Measurements from ENCODE around the gene IL23R. TPM values are rescaled to one million over a fixed set of nuclear protein-coding genes. Genes with fewer than 3 reads are reported as not detected.

The IL23R gene
- total and polyA plus RNA-seq, 2 of the 13 experiments (the other 11 are each of a cell fraction or from before 2014, with no cell fraction given) = not detected

DNA sequence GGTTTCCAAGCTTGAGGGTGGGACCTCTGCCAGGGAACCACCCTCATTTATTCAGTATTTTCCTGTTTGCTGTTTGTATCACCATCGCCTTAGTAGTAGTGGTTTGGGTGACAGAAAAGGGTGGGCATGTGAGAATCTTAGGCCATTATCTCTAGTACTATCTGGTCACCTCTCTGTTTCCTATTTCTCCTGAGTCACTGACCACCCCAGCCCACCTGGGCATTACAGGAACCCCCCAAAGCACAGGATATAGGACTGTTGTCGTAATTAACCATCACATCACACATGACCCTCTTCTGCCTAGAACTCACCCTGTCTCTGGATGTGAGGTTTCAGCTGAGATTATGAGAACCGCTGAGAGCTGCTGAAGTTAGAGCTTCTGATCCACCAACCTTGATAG is 60.4 kb downstream of the IL23R start (continued):
- TF ChIP-seq, protein P1, sequence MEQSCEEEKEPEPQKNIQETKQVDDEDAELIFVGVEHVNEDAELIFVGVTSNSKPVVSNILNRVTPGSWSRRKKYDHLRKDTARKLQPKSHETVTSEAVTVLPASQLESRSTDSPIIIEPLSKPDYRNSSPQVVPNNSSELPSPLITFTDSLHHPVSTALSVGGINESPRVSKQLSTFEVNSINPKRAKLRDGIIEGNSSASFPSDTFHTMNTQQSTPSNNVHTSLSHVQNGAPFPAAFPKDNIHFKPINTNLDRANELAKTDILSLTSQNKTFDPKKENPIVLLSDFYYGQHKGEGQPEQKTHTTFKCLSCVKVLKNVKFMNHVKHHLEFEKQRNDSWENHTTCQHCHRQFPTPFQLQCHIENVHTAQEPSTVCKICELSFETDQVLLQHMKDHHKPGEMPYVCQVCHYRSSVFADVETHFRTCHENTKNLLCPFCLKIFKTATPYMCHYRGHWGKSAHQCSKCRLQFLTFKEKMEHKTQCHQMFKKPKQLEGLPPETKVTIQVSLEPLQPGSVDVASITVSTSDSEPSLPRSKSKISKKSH (CRISPR knock-in tag; IDR thresholded peaks at IDR 0.05; ENCODE audit: borderline replicate concordance) = no peak
- no peak for TF ChIP-seq PLRG1 (conservative IDR thresholded peaks at IDR 0.05)
- TF ChIP-seq HOXA5 (CRISPR knock-in tag; IDR thresholded peaks at IDR 0.05) = no peak
- TF ChIP-seq, protein P2, sequence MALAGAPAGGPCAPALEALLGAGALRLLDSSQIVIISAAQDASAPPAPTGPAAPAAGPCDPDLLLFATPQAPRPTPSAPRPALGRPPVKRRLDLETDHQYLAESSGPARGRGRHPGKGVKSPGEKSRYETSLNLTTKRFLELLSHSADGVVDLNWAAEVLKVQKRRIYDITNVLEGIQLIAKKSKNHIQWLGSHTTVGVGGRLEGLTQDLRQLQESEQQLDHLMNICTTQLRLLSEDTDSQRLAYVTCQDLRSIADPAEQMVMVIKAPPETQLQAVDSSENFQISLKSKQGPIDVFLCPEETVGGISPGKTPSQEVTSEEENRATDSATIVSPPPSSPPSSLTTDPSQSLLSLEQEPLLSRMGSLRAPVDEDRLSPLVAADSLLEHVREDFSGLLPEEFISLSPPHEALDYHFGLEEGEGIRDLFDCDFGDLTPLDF (CRISPR knock-in tag; IDR thresholded peaks at IDR 0.05) = no peak
- TF ChIP-seq ZNF737 (CRISPR knock-in tag; IDR thresholded peaks at IDR 0.05; ENCODE audit: borderline replicate concordance) = no peak

DNA sequence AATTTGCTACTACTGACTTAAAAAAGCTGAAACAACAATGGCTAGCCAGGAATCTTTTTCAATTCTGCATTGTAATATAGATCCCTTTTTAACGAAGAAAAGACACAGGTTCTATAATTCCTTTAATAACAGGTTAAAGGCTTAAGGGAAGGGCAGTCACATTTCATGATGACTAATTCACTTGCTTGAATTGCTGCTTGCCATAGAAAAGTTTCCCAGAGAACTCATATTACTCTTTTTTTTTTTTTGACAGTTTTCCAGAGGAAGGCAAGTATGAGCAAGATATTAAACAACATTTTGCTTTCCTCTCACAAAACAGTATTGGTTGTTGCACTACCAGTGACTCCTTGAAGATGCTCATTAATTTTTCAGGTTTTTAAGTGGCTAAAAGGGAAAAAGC is 60.9 kb downstream of the IL23R start:
- Histone ChIP-seq H3K36me3 (replicated peaks in 1 of 2; ENCODE audit: control insufficient read depth in 1 of 2, insufficient read depth in 2 of 2, low read length in 2 of 2) (no peaks in the 10 kb centered on the region), H3K4me2 (ENCODE audit: low read depth, low read length) (no peak overlapping the region), H3K9me3 (ENCODE audit: low read length) (no peaks in the 10 kb centered on the region), H3K4me3 (replicated peaks in 1 of 3; ENCODE audit: insufficient read depth in 1 of 3, low read depth in 2 of 3, low read length in 3 of 3) (no peak overlapping the region), H2AFZ (ENCODE audit: low read length) (no peak overlapping the region), H3K27me3 (ENCODE audit: control insufficient read depth in 1 of 2, insufficient read depth in 2 of 2, low read length in 2 of 2) (no peaks in the 10 kb centered on the region; a peak in 1 of 5 replicates), H3K9ac (ENCODE audit: insufficient read depth, low read depth, low read length) (no peak overlapping the region), H4K20me1 (ENCODE audit: insufficient read depth, low read length) (no peaks in the 10 kb centered on the region), H3K27ac (ENCODE audit: extremely low read length, insufficient read depth, low read length) (no peak overlapping the region), H3K4me1 (ENCODE audit: insufficient read depth, low read length) (no peaks in the 10 kb centered on the region), H3K79me2 (ENCODE audit: insufficient read depth, low read length) (no peaks in the 10 kb centered on the region)
- BruUV-seq (replicated peaks) = no TSS peak
- intact Hi-C loops (cut with micrococcal nuclease; ENCODE audit: unreplicated experiment) = no loop called here
- ATAC-seq (no peak), FAIRE-seq (no peak), DNase-seq (ENCODE audit: low spot score) (no peak)
- 48% methylated on average over 1 of the region's 1 CpG for WGBS (ENCODE audit: low lambda C conversion rate)
- POLR2A ChIA-PET = no interaction called here
- in situ Hi-C loops (cut with HindIII; ENCODE audit: extremely low pct_ligation_motif_present, low pct_unique_long_range_greater_than_20kb) = no loop called here
- CTCF ChIA-PET (ENCODE audit: low intra/inter-chr PET ratio, low total read pairs) = no interaction called here
- no peak for TF ChIP-seq HOXA3 (CRISPR knock-in tag; IDR thresholded peaks at IDR 0.05)
- TF ChIP-seq, protein P3, sequence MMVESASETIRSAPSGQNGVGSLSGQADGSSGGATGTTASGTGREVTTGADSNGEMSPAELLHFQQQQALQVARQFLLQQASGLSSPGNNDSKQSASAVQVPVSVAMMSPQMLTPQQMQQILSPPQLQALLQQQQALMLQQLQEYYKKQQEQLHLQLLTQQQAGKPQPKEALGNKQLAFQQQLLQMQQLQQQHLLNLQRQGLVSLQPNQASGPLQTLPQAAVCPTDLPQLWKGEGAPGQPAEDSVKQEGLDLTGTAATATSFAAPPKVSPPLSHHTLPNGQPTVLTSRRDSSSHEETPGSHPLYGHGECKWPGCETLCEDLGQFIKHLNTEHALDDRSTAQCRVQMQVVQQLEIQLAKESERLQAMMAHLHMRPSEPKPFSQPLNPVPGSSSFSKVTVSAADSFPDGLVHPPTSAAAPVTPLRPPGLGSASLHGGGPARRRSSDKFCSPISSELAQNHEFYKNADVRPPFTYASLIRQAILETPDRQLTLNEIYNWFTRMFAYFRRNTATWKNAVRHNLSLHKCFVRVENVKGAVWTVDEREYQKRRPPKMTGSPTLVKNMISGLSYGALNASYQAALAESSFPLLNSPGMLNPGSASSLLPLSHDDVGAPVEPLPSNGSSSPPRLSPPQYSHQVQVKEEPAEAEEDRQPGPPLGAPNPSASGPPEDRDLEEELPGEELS (CRISPR knock-in tag; IDR thresholded peaks at IDR 0.05) = no peak
- no peak for TF ChIP-seq ZNF883 (CRISPR knock-in tag; IDR thresholded peaks at IDR 0.05; ENCODE audit: not compliant biosample characterization)
- no peak for TF ChIP-seq ZNF10 (CRISPR knock-in tag; IDR thresholded peaks at IDR 0.05; ENCODE audit: borderline replicate concordance, low read depth)
- no peak for TF ChIP-seq ZNF446 (CRISPR knock-in tag; IDR thresholded peaks at IDR 0.05)
- no peak for TF ChIP-seq PHB2 (IDR thresholded peaks at IDR 0.05; ENCODE audit: partially characterized antibody)
- TF ChIP-seq ZNF337 (CRISPR knock-in tag; IDR thresholded peaks at IDR 0.05; ENCODE audit: borderline replicate concordance, low read depth) = no peak
- no peak for TF ChIP-seq JUNB (CRISPR knock-in tag; IDR thresholded peaks at IDR 0.05; ENCODE audit: borderline replicate concordance)
- no peak for TF ChIP-seq SCMH1 (CRISPR knock-in tag; IDR thresholded peaks at IDR 0.05; ENCODE audit: borderline replicate concordance)
- TF ChIP-seq ARNT (IDR thresholded peaks at IDR 0.05) = no peak
- no peak for TF ChIP-seq SNRNP70 (IDR thresholded peaks at IDR 0.05; ENCODE audit: low read depth, low read length)
